GM11168 (cell line): ENCODE measurements around the gene TIE1.

ENCODE experiments used
- in situ Hi-C: fragments of 300-500 bp; cut with MboI; formaldehyde crosslinking; loops from one replicate; pipeline ENCODE4 v1.12.0; 2022; ENCODE audit warnings: low sequenced_read_pairs; ENCODE audit not compliant: unreplicated experiment

The TIE1 gene

DNA sequence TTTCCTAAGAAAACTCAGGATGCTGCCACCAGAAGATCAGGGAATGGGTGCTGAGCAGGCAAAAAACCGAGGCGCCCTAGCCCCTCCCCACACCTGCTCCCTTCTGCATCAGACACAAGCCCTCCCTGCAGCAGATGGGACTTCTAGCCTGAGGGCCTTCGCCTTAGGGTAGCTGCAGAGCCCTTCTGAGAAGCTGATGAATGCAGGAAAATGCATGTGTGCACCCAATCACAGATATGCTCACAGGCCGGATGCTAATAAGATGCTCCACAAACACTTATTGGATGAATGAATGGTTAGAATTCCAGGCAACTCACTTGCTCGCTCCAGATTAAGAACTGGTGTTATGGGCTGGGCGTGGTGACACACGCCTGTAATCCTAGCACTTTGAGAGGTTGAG is 8.6 kb upstream of the TIE1 start:
- in situ Hi-C loops = no loop called here

DNA sequence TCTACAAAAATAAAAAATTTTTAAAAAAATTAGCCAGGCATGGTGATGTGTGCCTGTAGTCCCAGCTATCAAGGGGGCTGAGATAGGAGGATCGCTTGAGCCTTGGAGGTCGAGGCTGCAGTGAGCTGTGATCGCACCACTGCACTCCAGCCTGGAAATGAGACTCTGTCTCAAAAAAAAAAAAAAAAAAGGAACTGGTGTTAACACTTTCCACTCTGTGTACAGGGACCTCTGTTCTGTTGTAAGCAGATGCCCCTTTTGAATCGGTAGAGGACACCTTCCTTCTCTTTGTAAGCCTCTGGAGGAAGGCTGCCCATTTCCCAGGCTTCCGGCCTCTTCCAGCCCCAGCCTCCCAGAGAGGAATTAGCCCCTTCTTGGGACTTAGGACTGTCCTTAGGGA is 8.1 kb upstream of the TIE1 start:
- in situ Hi-C loops = no loop called here

DNA sequence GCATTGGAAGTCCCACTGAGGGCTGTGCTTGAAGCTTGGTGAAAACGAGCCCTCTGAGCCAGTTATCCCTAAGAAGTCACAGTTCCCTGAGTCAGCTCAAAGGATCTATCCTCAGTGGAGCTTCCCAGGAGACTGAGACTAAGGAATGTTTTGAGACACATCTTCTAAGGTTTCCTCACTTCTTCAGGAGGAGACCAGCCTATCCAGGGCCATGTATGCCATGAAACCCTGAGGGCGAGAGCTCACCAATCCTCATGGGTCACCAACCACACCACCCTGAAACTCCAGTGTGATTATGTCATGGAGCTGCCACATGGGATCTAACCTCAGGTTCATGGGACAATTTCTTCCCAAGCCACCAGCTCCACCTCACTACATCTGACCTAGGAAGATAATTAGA is 7.6 kb upstream of the TIE1 start:
- in situ Hi-C loops = no loop called here

DNA sequence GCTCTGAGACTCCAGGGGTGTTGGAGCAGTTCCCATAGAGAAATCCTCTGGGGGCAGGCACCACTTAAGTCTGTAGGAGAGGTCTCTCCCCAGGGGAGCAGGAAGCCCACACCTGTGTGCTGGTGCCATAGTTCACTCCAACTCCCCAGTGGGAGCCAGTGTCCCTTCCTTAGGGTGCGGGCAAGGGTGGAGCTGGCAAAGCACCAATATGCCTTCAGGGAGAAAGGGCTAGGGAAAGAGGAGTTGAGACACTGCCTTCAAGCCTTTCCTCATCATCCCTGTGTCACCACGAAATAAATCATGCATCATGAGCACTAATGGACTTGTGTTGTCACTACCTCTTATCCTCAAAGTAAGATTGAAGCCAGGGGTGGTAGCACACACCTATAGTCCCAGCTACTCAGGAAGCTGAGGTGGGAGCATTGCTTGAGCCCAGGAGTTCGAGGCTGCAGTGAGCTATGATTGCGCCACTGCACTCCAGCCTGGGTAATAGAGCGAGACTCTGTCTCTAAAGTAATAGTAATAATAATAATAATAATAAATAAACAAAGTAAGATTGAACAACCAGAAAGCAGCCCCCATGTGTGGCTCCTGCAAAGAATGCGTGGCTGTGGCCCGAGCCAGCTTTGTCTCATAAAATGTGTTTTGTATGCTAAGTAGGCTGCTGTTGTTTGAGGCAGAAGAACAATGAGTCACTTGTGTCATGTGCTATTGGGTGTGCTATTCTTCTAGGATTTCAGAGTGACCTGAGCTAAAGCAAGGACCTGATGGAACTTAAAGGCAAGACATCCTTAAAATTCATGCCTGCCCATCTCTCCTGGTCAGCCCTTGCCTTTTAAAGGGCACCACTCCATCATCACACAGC is 6.7 kb upstream of the TIE1 start:
- in situ Hi-C loops = no loop called here

DNA sequence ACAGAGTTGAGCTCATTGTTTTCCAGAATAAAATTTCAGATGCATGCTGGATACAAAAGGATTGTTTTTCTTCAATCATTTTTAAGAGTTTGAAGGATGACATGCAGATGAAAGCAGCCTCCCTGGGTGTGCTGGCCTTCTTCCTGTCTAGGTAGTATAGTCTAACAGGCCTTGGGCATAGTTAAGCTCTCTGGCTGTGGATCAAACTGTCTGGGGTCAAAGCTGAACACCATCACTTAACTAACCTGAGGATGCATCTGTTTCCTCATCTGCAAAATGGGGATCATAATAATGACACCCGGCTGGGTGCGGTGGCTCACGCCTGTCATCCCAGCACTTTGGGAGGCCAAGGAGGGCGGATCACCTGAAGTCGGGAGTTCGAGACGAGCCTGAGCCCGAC is 6.0 kb upstream of the TIE1 start:
- in situ Hi-C loops = no loop called here

DNA sequence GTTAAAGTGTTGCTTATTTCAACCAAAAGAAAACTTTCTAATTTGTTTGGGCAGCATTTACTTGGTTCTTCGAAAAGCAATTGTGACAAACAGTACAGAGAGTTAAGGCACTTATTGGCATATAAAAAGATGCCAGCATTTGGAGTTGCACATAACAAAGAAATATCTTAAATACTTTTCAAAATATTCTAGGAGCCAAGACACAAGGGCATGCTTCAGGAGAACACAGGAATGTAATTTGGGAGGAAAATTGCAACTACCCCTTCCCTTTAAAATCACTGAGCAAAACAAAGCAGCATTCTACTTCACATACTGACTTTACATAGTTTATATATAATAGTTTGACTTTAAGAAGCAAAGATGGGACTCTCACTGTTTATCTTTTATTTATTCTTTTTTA is 4.6 kb upstream of the TIE1 start:
- in situ Hi-C loops = no loop called here

DNA sequence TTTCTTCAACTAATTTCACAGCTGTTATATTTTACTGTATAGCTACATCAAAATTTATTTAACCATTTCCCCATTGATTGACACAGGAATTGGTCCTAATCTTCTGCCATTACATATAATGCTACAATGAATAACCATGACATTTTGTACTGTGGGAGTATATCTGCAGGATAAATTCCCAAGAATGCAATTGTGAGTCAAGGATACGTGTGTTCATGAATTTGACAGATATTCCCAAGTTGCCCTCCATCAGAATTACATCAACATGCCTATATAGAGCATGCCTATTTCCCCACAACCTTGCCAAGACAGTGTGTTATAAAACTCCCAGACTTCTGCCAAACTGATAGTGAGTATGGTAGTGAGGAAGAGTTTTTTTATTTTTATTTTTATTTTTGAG is 2.7 kb upstream of the TIE1 start:
- in situ Hi-C loops = no loop called here

DNA sequence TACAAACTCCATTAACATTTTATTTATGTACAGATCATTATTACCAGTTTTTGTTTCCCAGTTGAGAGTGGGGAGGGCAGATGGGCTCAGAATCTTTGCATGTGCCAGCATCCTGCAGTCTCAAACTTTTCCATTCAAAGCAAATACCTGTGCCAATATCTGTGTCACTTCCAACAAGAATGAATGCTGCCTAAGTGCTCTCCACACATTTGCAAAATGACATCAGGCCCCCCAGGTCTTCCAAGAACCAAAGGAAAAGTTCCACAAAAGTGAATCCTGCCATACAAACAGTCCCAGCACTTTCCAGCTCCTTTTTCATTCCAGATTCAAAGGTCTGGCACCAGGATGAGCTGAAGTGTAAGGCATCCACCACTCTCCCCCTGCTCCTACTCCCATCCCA is 1.7 kb upstream of the TIE1 start:
- in situ Hi-C loops = no loop called here

DNA sequence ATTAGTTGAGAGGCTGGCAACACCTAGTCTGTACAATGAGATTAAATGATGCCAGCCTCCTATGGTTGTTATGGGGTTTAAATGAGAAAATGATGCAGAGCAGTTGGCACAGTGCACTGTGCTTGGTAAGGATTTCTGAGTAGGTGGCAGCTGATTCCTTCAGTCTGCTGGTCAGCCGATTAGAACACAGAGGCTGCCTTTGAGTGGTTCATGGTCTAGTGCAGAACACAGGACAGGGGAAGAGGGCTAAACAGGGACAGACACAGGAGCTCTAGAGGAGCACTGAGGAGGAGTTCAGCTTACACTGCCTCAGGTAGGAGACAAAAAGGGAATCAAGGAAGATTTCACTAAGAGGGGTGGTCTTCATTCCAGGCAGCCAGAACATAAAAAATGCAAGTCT is 1.4 kb downstream of the TIE1 start:
- in situ Hi-C loops = no loop called here

DNA sequence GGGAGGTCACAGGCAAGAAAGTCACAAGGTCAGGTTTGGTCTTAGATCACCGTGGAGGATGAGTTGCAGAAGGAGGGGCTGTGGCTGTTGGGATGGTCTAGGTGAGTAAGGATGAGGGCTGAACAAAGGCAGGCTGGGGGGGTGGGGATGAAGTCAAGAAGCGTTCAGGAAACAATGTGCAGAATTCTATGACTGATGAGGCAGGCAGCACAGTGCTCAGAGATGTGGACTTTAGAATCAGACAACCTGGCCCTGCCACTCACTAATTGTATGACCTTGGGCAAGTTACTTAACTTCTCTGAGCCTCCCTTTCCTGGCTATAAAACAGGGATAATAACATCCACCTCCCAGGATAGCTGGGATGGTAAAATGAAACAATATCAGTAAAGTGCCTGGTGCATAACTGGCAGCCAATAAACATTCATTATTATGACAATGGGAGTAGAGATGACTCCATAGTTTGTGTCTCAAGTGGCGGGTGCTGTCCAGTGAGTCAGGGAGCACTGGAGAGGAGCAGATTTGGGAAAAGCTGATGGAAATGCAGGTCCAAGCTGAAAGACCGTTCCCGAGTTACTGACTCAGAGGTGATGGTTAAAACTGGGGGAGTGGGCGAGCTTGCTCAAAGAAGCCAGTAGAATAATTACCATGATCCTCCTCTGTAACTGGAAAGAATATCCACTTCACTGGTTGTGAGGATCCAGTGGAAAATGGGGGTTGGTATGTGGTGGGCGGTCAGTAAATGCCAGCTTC is 2.1 kb downstream of the TIE1 start:
- in situ Hi-C loops = no loop called here

DNA sequence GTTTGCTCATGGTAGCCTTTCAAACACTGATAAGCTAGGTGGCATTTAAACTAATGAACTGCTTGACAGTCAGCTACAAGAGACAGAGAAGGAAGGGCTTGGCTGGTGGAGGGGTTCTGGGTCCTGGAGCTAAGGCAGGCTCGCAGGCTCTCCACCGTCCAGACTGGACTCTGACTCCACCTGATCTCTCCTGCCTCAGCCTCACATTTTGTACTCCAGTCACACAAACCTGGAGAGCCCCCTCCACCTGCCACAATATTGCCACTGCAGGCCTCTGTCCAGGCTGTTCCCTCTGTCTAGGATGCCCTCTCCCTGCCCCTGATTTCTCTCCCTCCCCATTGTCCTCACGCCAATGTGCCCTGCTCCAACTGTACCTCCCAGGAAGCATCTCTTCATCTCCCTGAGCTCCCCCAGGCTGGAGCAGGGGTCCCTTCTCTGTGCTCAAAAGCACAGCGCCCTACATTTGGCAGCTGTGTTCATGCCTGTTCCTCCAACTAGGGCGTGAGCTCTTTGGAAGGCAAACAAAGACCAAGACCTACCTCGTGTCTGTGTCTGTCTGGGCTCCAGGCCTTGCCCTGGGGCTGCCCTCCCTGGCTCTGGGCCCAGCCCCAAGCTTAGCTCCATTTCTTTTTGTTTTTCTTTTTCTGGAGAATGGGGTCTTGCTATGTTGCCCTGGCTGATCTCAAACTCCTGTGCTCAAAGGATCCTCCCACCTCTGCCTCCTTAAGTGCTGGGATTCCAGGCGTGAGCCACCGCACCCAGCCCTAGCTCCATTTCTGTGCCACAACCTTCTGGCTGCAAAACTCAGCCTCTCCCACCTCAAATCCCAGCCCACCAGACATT is 2.9 kb downstream of the TIE1 start:
- in situ Hi-C loops = no loop called here

DNA sequence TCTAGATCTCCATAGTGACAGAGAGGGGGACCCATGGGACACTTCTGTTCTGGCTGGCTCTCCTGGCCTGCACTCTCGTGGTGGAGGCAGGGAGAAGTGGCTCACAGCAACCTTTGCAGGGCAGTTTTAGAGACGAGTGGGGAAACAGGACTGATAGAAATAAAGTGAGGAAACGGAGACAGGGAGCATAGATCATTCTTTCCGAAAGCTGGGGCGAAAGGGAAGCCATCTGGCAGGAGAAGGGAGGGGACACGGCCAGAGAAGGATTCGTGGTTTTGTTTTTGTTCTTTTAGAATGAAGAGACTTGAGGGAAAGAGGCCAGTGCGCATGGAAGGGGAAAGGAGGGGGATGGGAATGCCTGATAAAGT is 3.5 kb downstream of the TIE1 start:
- in situ Hi-C loops = no loop called here

DNA sequence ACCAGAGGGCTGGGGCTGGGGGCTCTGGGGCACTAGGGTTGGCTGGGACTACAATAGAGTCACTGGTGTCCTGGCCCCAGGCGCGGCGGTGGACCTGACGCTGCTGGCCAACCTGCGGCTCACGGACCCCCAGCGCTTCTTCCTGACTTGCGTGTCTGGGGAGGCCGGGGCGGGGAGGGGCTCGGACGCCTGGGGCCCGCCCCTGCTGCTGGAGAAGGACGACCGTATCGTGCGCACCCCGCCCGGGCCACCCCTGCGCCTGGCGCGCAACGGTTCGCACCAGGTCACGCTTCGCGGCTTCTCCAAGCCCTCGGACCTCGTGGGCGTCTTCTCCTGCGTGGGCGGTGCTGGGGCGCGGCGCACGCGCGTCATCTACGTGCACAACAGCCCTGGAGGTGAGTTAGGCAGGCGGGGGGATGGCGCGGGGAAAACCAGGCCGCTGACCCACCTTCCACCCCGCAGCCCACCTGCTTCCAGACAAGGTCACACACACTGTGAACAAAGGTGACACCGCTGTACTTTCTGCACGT is 4.1 kb downstream of the TIE1 start:
- in situ Hi-C loops = no loop called here

DNA sequence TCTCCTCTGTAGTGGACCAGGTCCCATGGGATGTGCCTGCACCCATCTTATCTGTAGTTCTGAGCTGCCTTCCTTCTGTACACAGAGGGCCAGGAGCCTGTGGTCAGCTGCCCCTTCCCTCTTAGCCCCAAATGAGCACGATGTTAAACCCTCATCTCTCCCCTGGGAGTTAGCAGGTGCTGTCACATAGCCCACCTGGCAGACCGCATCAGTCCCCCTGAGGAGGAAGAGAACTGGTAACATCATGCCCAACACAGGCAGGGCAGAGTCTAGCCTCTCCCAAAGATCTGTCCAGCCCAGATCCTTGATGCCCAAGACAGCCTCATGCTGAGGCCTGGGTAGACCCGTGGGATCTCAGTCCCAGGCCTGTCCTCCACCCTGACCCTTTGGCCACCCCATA is 4.7 kb downstream of the TIE1 start:
- in situ Hi-C loops = no loop called here

DNA sequence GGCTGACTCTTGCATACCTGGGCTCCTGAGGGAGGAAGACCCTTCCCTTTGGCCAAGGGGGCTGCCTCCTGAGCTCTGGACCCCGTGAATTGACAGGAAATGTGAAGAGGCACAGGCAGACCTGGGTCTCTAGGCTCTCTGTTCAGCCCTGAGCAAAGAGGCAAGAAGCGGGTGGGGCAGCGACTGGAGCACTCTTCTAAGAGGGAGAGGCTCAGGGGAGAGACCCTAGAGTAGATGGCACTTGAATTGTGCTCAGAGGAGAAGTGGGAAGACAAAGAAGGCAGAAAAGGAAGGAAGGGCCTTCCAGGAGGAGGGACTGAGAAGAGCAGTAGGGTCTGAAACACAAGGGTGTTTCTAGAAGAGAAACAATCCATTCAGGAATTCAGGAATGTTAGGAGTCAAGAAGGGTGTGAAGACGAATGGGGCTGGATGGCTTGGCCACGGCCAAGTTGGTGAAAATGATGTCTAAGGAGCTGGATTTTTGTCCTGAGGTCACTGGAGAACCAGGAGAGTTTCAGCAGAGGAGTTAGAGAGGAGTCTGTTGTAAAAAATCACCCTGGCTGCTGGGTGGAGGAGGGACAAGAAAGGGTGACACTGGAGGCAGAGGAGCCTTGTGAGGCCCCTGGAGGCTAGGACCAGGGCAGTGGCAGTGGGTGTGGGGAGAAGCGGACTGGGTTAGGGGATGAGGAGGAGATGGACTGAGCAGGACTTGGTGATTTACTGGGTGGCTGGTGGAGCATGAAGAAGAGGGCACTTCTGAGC is 5.3 kb downstream of the TIE1 start:
- in situ Hi-C loops = no loop called here

DNA sequence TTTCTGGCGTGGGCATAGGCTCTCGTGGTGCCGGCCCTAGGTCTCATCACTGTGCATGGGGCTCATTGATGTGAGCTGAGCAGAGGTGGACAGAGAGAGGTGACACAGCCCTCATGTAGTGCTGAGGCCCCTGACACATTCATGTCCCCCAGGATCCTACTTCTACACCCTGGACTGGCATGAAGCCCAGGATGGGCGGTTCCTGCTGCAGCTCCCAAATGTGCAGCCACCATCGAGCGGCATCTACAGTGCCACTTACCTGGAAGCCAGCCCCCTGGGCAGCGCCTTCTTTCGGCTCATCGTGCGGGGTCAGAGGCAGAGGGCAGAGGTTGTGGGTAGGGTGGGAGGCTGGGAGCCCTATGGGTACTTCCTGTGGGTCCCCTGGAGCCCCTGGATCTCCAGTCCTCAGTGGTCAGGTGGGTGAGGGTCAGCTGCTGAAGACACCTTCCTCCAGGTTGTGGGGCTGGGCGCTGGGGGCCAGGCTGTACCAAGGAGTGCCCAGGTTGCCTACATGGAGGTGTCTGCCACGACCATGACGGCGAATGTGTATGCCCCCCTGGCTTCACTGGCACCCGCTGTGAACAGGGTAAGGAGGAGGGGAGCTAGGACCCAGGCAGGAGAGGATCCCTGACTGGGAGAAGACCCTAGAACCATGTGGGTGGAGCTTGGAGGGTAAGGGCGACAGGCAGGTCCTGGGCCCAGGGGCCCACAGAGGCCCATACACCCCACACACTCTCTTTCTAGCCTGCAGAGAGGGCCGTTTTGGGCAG is 6.1 kb downstream of the TIE1 start:
- in situ Hi-C loops = no loop called here

DNA sequence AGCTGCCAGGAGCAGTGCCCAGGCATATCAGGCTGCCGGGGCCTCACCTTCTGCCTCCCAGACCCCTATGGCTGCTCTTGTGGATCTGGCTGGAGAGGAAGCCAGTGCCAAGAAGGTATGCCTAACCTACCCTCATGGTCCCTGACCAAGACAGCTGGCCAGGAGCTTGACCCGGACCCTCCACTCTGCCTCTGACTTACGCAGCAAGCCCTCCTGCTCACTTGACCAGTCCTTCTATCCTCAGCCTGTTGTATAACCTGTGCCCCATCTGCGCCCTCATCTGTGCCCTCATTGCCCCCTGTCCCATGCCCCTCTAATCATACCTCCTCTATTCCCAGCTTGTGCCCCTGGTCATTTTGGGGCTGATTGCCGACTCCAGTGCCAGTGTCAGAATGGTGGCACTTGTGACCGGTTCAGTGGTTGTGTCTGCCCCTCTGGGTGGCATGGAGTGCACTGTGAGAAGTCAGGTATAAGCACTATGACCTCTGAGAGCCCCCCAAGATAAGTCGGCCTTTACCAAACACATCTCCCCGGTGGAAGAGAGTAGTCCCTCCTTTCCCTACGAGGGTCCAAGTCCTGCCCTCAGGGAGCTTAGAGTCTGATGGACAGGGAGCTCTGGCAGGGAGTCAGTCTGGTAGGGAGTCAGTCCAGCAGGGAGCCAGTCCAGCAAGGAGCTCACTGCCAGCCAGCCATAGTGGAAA is 6.8 kb downstream of the TIE1 start:
- in situ Hi-C loops = no loop called here

DNA sequence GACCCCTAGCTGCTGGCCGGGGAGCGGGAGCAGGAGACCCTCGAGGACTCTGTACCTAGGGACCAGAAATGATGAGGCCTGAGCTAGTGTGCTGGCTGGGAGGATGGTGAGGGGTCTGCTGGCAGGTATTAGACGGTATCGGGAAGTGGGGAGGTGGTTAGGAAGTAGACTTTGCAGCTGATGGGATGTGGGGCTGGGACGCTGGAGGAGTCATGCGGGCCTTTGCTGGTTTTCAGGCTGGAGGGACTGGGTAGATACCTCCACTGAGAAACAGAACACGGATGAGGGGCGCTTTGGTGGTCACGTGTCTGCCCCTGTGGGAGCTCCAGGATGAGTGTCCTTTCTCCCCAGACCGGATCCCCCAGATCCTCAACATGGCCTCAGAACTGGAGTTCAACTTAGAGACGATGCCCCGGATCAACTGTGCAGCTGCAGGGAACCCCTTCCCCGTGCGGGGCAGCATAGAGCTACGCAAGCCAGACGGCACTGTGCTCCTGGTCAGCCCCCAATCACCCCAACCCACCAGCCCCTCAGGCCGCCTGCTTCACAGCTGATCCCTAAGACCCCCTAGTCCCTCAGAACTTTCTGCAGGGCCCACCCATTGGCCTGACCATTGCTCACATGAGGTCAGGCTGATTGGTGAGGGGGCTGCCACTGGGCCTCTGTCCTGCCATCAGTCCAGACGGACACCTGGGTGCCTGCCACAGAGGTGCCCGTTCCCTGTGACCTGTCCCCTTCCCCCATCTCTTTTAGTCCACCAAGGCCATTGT is 8.0 kb downstream of the TIE1 start:
- in situ Hi-C loops = no loop called here
